ENCODE results near the gene LGALS9.

LGALS9 gene

GRCh38 chr17:27620721-27621120 is 10.3 kb upstream of the LGALS9 start:
- H3K18ac ChIP-seq (ENCODE audit: low read length) = no peak overlapping the region
- no peak overlapping the region for H2BK15ac ChIP-seq (replicated peaks; ENCODE audit: low read depth)
- no peak overlapping the region for H4K5ac ChIP-seq (ENCODE audit: low read length)
- H3K79me2 ChIP-seq (ENCODE audit: control insufficient read depth, insufficient read depth, low read length) = no peaks in the 10 kb centered on the region
- H3K9ac ChIP-seq (ENCODE audit: low read length) = no peak overlapping the region
- no peak overlapping the region for H3K27ac ChIP-seq (ENCODE audit: low read depth, low read length)
- no peak overlapping the region for H3K23ac ChIP-seq (ENCODE audit: low read length)
- no peak overlapping the region for H3K4me2 ChIP-seq (ENCODE audit: low read length)
- H2BK120ac ChIP-seq (ENCODE audit: low read depth, low read length) = no peak overlapping the region
- no peaks in the 10 kb centered on the region for H3K4me1 ChIP-seq (ENCODE audit: control insufficient read depth, low read depth, low read length)
- H2BK5ac ChIP-seq (ENCODE audit: low read length) = no peak overlapping the region
- H3K4ac ChIP-seq (ENCODE audit: low read depth, low read length) = no peak overlapping the region
- DNase-seq = no peak
- H3K27me3 ChIP-seq (ENCODE audit: insufficient read depth, low read length, poor library complexity) = no peaks in the 10 kb centered on the region
- no CpG with 5 or more reads among the region's 9 CpGs for WGBS (ENCODE audit: extremely low coverage, insufficient coverage, low lambda C conversion rate)
- H4K8ac ChIP-seq (ENCODE audit: low read depth, low read length) = no peak overlapping the region
- no peak overlapping the region for H2AK5ac ChIP-seq (ENCODE audit: low read length)
- H3K56ac ChIP-seq (ENCODE audit: low read length) = no peak overlapping the region
- H3K4me3 ChIP-seq (ENCODE audit: low read length) = no peak overlapping the region
- H3K36me3 ChIP-seq (ENCODE audit: control insufficient read depth, insufficient read depth, low read length) = peaks cover 8% of the 10 kb centered on the region
- no peaks in the 10 kb centered on the region for H3K79me1 ChIP-seq (ENCODE audit: low read length)

GRCh38 chr17:27621536-27621935 is 9.5 kb upstream of the LGALS9 start:
- no peak overlapping the region for H2BK15ac ChIP-seq (replicated peaks; ENCODE audit: low read depth)
- H2BK5ac ChIP-seq (ENCODE audit: low read length) = no peak overlapping the region
- H3K4ac ChIP-seq (ENCODE audit: low read depth, low read length) = no peak overlapping the region
- no peak overlapping the region for H3K4me3 ChIP-seq (ENCODE audit: low read length)
- no peak for DNase-seq
- peaks cover 11% of the 10 kb centered on the region for H3K36me3 ChIP-seq (ENCODE audit: control insufficient read depth, insufficient read depth, low read length)
- no peak overlapping the region for H3K9ac ChIP-seq (ENCODE audit: low read length)
- no peaks in the 10 kb centered on the region for H3K4me1 ChIP-seq (ENCODE audit: control insufficient read depth, low read depth, low read length)
- H2BK120ac ChIP-seq (ENCODE audit: low read depth, low read length) = no peak overlapping the region
- no peak overlapping the region for H3K27ac ChIP-seq (ENCODE audit: low read depth, low read length)
- no peak overlapping the region for H3K4me2 ChIP-seq (ENCODE audit: low read length)
- no peaks in the 10 kb centered on the region for H3K79me1 ChIP-seq (ENCODE audit: low read length)
- H3K79me2 ChIP-seq (ENCODE audit: control insufficient read depth, insufficient read depth, low read length) = no peaks in the 10 kb centered on the region
- H3K18ac ChIP-seq (ENCODE audit: low read length) = no peak overlapping the region
- H3K27me3 ChIP-seq (ENCODE audit: insufficient read depth, low read length, poor library complexity) = no peaks in the 10 kb centered on the region
- no peak overlapping the region for H3K23ac ChIP-seq (ENCODE audit: low read length)
- no peak overlapping the region for H2AK5ac ChIP-seq (ENCODE audit: low read length)
- WGBS (ENCODE audit: extremely low coverage, insufficient coverage, low lambda C conversion rate) = no CpG with 5 or more reads among the region's 4 CpGs
- no peak overlapping the region for H4K8ac ChIP-seq (ENCODE audit: low read depth, low read length)
- no peak overlapping the region for H4K5ac ChIP-seq (ENCODE audit: low read length)
- no peak overlapping the region for H3K56ac ChIP-seq (ENCODE audit: low read length)

- H3K27ac ChIP-seq (ENCODE audit: low read depth, low read length) = no peak overlapping the region
- no CpG with 5 or more reads among the region's 10 CpGs for WGBS (ENCODE audit: extremely low coverage, insufficient coverage, low lambda C conversion rate)
Observed at GRCh38 chr17:27621942-27622559, 8.9 kb upstream of the LGALS9 start.

GRCh38 chr17:27622986-27623385 is 8.0 kb upstream of the LGALS9 start:
- Histone ChIP-seq H3K4me1 (ENCODE audit: control insufficient read depth, low read depth, low read length) (no peaks in the 10 kb centered on the region), H2BK5ac (ENCODE audit: low read length) (no peak overlapping the region), H3K4me3 (ENCODE audit: low read length) (no peak overlapping the region), H3K79me1 (ENCODE audit: low read length) (no peaks in the 10 kb centered on the region), H2AK5ac (ENCODE audit: low read length) (no peak overlapping the region), H3K4me2 (ENCODE audit: low read length) (no peak overlapping the region), H3K18ac (ENCODE audit: low read length) (no peak overlapping the region), H3K56ac (ENCODE audit: low read length) (no peak overlapping the region), H3K4ac (ENCODE audit: low read depth, low read length) (no peak overlapping the region), H4K5ac (ENCODE audit: low read length) (no peak overlapping the region), H2BK120ac (ENCODE audit: low read depth, low read length) (no peak overlapping the region), H3K79me2 (ENCODE audit: control insufficient read depth, insufficient read depth, low read length) (no peaks in the 10 kb centered on the region), H3K36me3 (ENCODE audit: control insufficient read depth, insufficient read depth, low read length) (peaks cover 10% of the 10 kb centered on the region), H3K23ac (ENCODE audit: low read length) (no peak overlapping the region), H3K9ac (ENCODE audit: low read length) (no peak overlapping the region), H3K27me3 (ENCODE audit: insufficient read depth, low read length, poor library complexity) (no peaks in the 10 kb centered on the region), H4K8ac (ENCODE audit: low read depth, low read length) (no peak overlapping the region), H2BK15ac (replicated peaks; ENCODE audit: low read depth) (no peak overlapping the region), H3K27ac (ENCODE audit: low read depth, low read length) (no peak overlapping the region)
- WGBS (ENCODE audit: extremely low coverage, insufficient coverage, low lambda C conversion rate) = no CpG with 5 or more reads among the region's 4 CpGs
- DNase-seq = no peak

More at GRCh38 chr17:27621942-27622559, 8.9 kb upstream of the LGALS9 start:
- no peak overlapping the region for H3K9ac ChIP-seq (ENCODE audit: low read length)
- no peak overlapping the region for H2AK5ac ChIP-seq (ENCODE audit: low read length)
- H3K36me3 ChIP-seq (ENCODE audit: control insufficient read depth, insufficient read depth, low read length) = peaks cover 12% of the 10 kb centered on the region
- DNase-seq = no peak
- H3K79me1 ChIP-seq (ENCODE audit: low read length) = no peaks in the 10 kb centered on the region
- H3K4me2 ChIP-seq (ENCODE audit: low read length) = no peak overlapping the region
- H4K5ac ChIP-seq (ENCODE audit: low read length) = no peak overlapping the region
- H4K8ac ChIP-seq (ENCODE audit: low read depth, low read length) = no peak overlapping the region
- H3K18ac ChIP-seq (ENCODE audit: low read length) = no peak overlapping the region
- H2BK120ac ChIP-seq (ENCODE audit: low read depth, low read length) = no peak overlapping the region
- no peak overlapping the region for H2BK15ac ChIP-seq (replicated peaks; ENCODE audit: low read depth)
- no peaks in the 10 kb centered on the region for H3K27me3 ChIP-seq (ENCODE audit: insufficient read depth, low read length, poor library complexity)
- H3K79me2 ChIP-seq (ENCODE audit: control insufficient read depth, insufficient read depth, low read length) = no peaks in the 10 kb centered on the region
- no peak overlapping the region for H3K4me3 ChIP-seq (ENCODE audit: low read length)
- no peaks in the 10 kb centered on the region for H3K4me1 ChIP-seq (ENCODE audit: control insufficient read depth, low read depth, low read length)
- H3K4ac ChIP-seq (ENCODE audit: low read depth, low read length) = no peak overlapping the region
- no peak overlapping the region for H2BK5ac ChIP-seq (ENCODE audit: low read length)
- H3K56ac ChIP-seq (ENCODE audit: low read length) = no peak overlapping the region
- no peak overlapping the region for H3K23ac ChIP-seq (ENCODE audit: low read length)

- Histone ChIP-seq H2BK15ac (replicated peaks; ENCODE audit: low read depth) (no peak overlapping the region), H3K79me2 (ENCODE audit: control insufficient read depth, insufficient read depth, low read length) (no peaks in the 10 kb centered on the region), H2BK5ac (ENCODE audit: low read length) (no peak overlapping the region), H4K5ac (ENCODE audit: low read length) (no peak overlapping the region), H2AK5ac (ENCODE audit: low read length) (no peak overlapping the region), H4K8ac (ENCODE audit: low read depth, low read length) (no peak overlapping the region), H3K56ac (ENCODE audit: low read length) (no peak overlapping the region), H3K4me3 (ENCODE audit: low read length) (no peak overlapping the region), H2BK120ac (ENCODE audit: low read depth, low read length) (no peak overlapping the region), H3K36me3 (ENCODE audit: control insufficient read depth, insufficient read depth, low read length) (peaks cover 7% of the 10 kb centered on the region), H3K9ac (ENCODE audit: low read length) (no peak overlapping the region), H3K27me3 (ENCODE audit: insufficient read depth, low read length, poor library complexity) (no peaks in the 10 kb centered on the region), H3K27ac (ENCODE audit: low read depth, low read length) (no peak overlapping the region), H3K4ac (ENCODE audit: low read depth, low read length) (no peak overlapping the region), H3K79me1 (ENCODE audit: low read length) (no peaks in the 10 kb centered on the region), H3K23ac (ENCODE audit: low read length) (no peak overlapping the region), H3K4me2 (ENCODE audit: low read length) (no peak overlapping the region), H3K18ac (ENCODE audit: low read length) (no peak overlapping the region), H3K4me1 (ENCODE audit: control insufficient read depth, low read depth, low read length) (no peaks in the 10 kb centered on the region)
- no CpG with 5 or more reads among the region's 6 CpGs for WGBS (ENCODE audit: extremely low coverage, insufficient coverage, low lambda C conversion rate)
- DNase-seq = no peak
Observed at GRCh38 chr17:27623614-27624013, 7.4 kb upstream of the LGALS9 start.

- H4K8ac ChIP-seq (ENCODE audit: low read depth, low read length) = no peak overlapping the region
- H3K4me3 ChIP-seq (ENCODE audit: low read length) = no peak overlapping the region
- no peak overlapping the region for H3K23ac ChIP-seq (ENCODE audit: low read length)
- no peak overlapping the region for H2AK5ac ChIP-seq (ENCODE audit: low read length)
- no peak overlapping the region for H3K4me2 ChIP-seq (ENCODE audit: low read length)
- no peak overlapping the region for H4K5ac ChIP-seq (ENCODE audit: low read length)
- no peak overlapping the region for H3K4ac ChIP-seq (ENCODE audit: low read depth, low read length)
- H3K36me3 ChIP-seq (ENCODE audit: control insufficient read depth, insufficient read depth, low read length) = peaks cover 7% of the 10 kb centered on the region
- no peak overlapping the region for H3K56ac ChIP-seq (ENCODE audit: low read length)
- no peaks in the 10 kb centered on the region for H3K4me1 ChIP-seq (ENCODE audit: control insufficient read depth, low read depth, low read length)
- H3K79me2 ChIP-seq (ENCODE audit: control insufficient read depth, insufficient read depth, low read length) = no peaks in the 10 kb centered on the region
- WGBS (ENCODE audit: extremely low coverage, insufficient coverage, low lambda C conversion rate) = no CpG with 5 or more reads among the region's 3 CpGs
- no peak overlapping the region for H3K9ac ChIP-seq (ENCODE audit: low read length)
- DNase-seq = no peak
- no peak overlapping the region for H2BK5ac ChIP-seq (ENCODE audit: low read length)
- H3K79me1 ChIP-seq (ENCODE audit: low read length) = no peaks in the 10 kb centered on the region
- no peak overlapping the region for H3K18ac ChIP-seq (ENCODE audit: low read length)
- no peak overlapping the region for H2BK15ac ChIP-seq (replicated peaks; ENCODE audit: low read depth)
- no peak overlapping the region for H3K27ac ChIP-seq (ENCODE audit: low read depth, low read length)
- no peaks in the 10 kb centered on the region for H3K27me3 ChIP-seq (ENCODE audit: insufficient read depth, low read length, poor library complexity)
- H2BK120ac ChIP-seq (ENCODE audit: low read depth, low read length) = no peak overlapping the region
Observed at GRCh38 chr17:27624539-27624938, 6.4 kb upstream of the LGALS9 start.

Measured in mesendoderm (in vitro differentiated cells).